Measurements from ENCODE around the gene TPSD1.
"Not testable (repeated sequence)": the region's sequence is repeated elsewhere in the genome, so short reads cannot be mapped to it uniquely, and the experiment has no call there.

Gene TPSD1

GRCh38 chr16:1255276-1256122 lies at the start of gene TPSD1:
TPSD1 (plus strand) TSS chr16:1256069; CDS start chr16:1256281, 212 bp downstream.
- not testable (repeated sequence) for DNase-seq

- no peak for DNase-seq
These were observed 49.5 kb upstream of the TPSD1 start for GRCh38 chr16:1206326-1206725.

- DNase-seq, result no peak
These were observed 49.1 kb upstream of the TPSD1 start for GRCh38 chr16:1206786-1207185.

- DNase-seq, result no peak
These were observed 47.5 kb upstream of the TPSD1 start for GRCh38 chr16:1208239-1208830.

GRCh38 chr16:1209081-1209480 lies 46.8 kb upstream of the TPSD1 start:
- DNase-seq, result no peak

GRCh38 chr16:1210461-1210860 lies 45.4 kb upstream of the TPSD1 start:
- DNase-seq, result no peak

GRCh38 chr16:1211451-1212268 lies 44.2 kb upstream of the TPSD1 start:
- no peak for DNase-seq

GRCh38 chr16:1212616-1213194 lies 43.2 kb upstream of the TPSD1 start:
- no peak for DNase-seq

- DNase-seq, result no peak
These were observed 42.6 kb upstream of the TPSD1 start for GRCh38 chr16:1213231-1213630.

GRCh38 chr16:1213796-1214372 lies 42.0 kb upstream of the TPSD1 start:
- no peak for DNase-seq

- DNase-seq, result no peak
These were observed 41.1 kb upstream of the TPSD1 start for GRCh38 chr16:1214719-1215118.

- no peak for DNase-seq
These were observed 40.1 kb upstream of the TPSD1 start for GRCh38 chr16:1215574-1216295.

GRCh38 chr16:1216296-1216619 lies 39.6 kb upstream of the TPSD1 start:
- no peak for DNase-seq

- DNase-seq, result no peak
These were observed 39.0 kb upstream of the TPSD1 start for GRCh38 chr16:1216681-1217400.

- no peak for DNase-seq
These were observed 38.3 kb upstream of the TPSD1 start for GRCh38 chr16:1217526-1217925.

GRCh38 chr16:1218061-1218929 lies 37.6 kb upstream of the TPSD1 start:
- DNase-seq, result no peak

GRCh38 chr16:1218930-1219611 lies 36.8 kb upstream of the TPSD1 start:
- no peak for DNase-seq

GRCh38 chr16:1220098-1220728 lies 35.7 kb upstream of the TPSD1 start:
- DNase-seq, result no peak

- no peak for DNase-seq
These were observed 34.8 kb upstream of the TPSD1 start for GRCh38 chr16:1220841-1221627.
